ENCODE results near the gene RNF103.

- TF ChIP-seq, protein P1, sequence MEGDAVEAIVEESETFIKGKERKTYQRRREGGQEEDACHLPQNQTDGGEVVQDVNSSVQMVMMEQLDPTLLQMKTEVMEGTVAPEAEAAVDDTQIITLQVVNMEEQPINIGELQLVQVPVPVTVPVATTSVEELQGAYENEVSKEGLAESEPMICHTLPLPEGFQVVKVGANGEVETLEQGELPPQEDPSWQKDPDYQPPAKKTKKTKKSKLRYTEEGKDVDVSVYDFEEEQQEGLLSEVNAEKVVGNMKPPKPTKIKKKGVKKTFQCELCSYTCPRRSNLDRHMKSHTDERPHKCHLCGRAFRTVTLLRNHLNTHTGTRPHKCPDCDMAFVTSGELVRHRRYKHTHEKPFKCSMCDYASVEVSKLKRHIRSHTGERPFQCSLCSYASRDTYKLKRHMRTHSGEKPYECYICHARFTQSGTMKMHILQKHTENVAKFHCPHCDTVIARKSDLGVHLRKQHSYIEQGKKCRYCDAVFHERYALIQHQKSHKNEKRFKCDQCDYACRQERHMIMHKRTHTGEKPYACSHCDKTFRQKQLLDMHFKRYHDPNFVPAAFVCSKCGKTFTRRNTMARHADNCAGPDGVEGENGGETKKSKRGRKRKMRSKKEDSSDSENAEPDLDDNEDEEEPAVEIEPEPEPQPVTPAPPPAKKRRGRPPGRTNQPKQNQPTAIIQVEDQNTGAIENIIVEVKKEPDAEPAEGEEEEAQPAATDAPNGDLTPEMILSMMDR (IDR thresholded peaks at IDR 0.05): no peak
- TF ChIP-seq POLR2A (IDR thresholded peaks at IDR 0.05) (no peak), EP300 (IDR thresholded peaks at IDR 0.05) (no peak)
Measured at GRCh38 chr2:86632672-86633071, 9.0 kb upstream of the RNF103 start.

Data from ovary (tissue), 3 donors.